Measurements from ENCODE around the gene CD180. TPM values are rescaled to one million over a fixed set of nuclear protein-coding genes. Genes with fewer than 3 reads are reported as not detected.

Gene CD180
- polyA plus RNA-seq, 1 donor, result 1.1 TPM

DNA sequence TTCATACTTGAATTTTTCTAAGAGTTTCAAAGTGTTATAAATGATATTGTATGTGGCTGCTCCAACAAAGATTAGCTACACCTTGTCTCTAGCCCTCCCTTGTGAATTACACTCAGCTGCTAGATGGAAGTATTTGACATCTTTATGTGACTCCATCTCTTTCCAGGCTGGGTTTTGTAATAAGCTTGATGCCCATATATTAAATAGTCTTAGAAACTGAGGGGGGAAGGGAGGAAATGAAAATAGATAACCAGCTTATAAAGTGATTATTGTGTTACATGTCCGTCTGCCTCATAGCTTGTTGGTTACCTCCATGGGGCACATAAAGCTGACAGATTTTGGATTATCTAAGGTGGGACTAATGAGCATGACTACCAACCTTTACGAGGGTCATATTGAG, 63.4 kb downstream of the CD180 start:
- WGBS (ENCODE audit: insufficient coverage, low lambda C conversion rate), result 50% methylated on average over 2 of the region's 2 CpGs
- Histone ChIP-seq H3K27ac (ENCODE audit: low read length) (no peak overlapping the region), H3K27me3 (ENCODE audit: control insufficient read depth, insufficient read depth, low read length) (no peaks in the 10 kb centered on the region), H3K36me3 (ENCODE audit: control insufficient read depth, insufficient read depth, low read length) (peaks cover 25% of the 10 kb centered on the region), H3K9me3 (ENCODE audit: control insufficient read depth, low read depth, low read length) (no peaks in the 10 kb centered on the region), H3K4me3 (ENCODE audit: low read length) (no peak overlapping the region), H3K4me1 (ENCODE audit: control insufficient read depth, insufficient read depth, low read length) (no peaks in the 10 kb centered on the region)
- no peak for DNase-seq

- WGBS (ENCODE audit: insufficient coverage, low lambda C conversion rate), result 100% methylated on average over 1 of the region's 2 CpGs
- peaks cover 13% of the 10 kb centered on the region for H3K36me3 ChIP-seq (ENCODE audit: control insufficient read depth, insufficient read depth, low read length)
Measured at GRCh38 chr5:67129768-67130167, 66.8 kb downstream of the CD180 start.

More at GRCh38 chr5:67129768-67130167, 66.8 kb downstream of the CD180 start:
- Histone ChIP-seq H3K9me3 (ENCODE audit: control insufficient read depth, low read depth, low read length) (no peaks in the 10 kb centered on the region), H3K4me1 (ENCODE audit: control insufficient read depth, insufficient read depth, low read length) (no peaks in the 10 kb centered on the region), H3K27ac (ENCODE audit: low read length) (no peak overlapping the region), H3K27me3 (ENCODE audit: control insufficient read depth, insufficient read depth, low read length) (no peaks in the 10 kb centered on the region), H3K4me3 (ENCODE audit: low read length) (no peak overlapping the region)
- no peak for DNase-seq
